GM12878 (cell line): ENCODE results near the gene HNRNPAB. TPM values are rescaled to one million over a fixed set of nuclear protein-coding genes. Genes with fewer than 3 reads are reported as not detected.

ENCODE experiments used
- ATAC-seq: fragments of 200-7000 bp; cut with Tn5 transposase; 3 replicates; pipeline ENCODE4 v1.9.1; 2020; ENCODE audit warnings: mild to moderate bottlenecking, moderate library complexity
- BruUV-seq: library from RNA; stranded (reverse); fragments of 400-500 nt; replicated peaks from 2 replicates; lab custom pipeline; 2021; lab: Mats Ljungman, UMichigan
- CTCF ChIA-PET: fragments of 300-600 bp; sonication (Branson Sonifier 250); formaldehyde crosslinking; extraction: SDS; loops from one replicate; lab custom pipeline; 2021; ENCODE audit warnings: inconsistent platforms; lab: Yijun Ruan, JAX
- POLR2A ChIA-PET: fragments of 350-600 bp; formaldehyde crosslinking; extraction: SDS; loops from one replicate; lab custom pipeline; 2021; ENCODE audit warnings: inconsistent platforms; lab: Charles Lee
- RAD21 ChIA-PET: fragments of 300-600 bp; sonication (Branson Sonifier 250); formaldehyde crosslinking; loops from one replicate; lab custom pipeline; 2023; ENCODE audit warnings: antibody characterized with exemption; ENCODE audit not compliant: unreplicated experiment; lab: Charles Lee
- SMC1A ChIA-PET: fragments of 300-600 bp; sonication (Branson Sonifier 250); formaldehyde crosslinking; loops from one replicate; lab custom pipeline; 2023; ENCODE audit not compliant: unreplicated experiment, uncharacterized antibody; lab: Charles Lee
- DNase-seq: peaks from one replicate; pipeline ENCODE4 v3.0.0-alpha.2; 2011; ENCODE audit warnings: low read depth, low spot score
- FAIRE-seq: peaks from 3 replicates; lab custom pipeline; 2011; peaks lifted over from hg19 to GRCh38; lab: Jason Lieb, UNC
- H2AFZ ChIP-seq: 2 replicates; pipeline ENCODE4 v1.6.0; 2011; ENCODE audit warnings: low read depth, low read length, control low read depth; ENCODE audit not compliant: control insufficient read depth
- H3K27ac ChIP-seq: 2 replicates; pipeline ENCODE4 v1.5.1; 2011; ENCODE audit warnings: control low read depth; ENCODE audit not compliant: control insufficient read depth, insufficient read depth
- H3K27me3 ChIP-seq, 2 experiments: replicated peaks in 1 of 2; 2 replicates each; pipeline versions ENCODE4 v1.6.0 to v1.6.1; 2011; ENCODE audit warnings: low read length in 1 of 2; ENCODE audit not compliant: control insufficient read depth in 2 of 2, insufficient read depth in 2 of 2
- H3K36me3 ChIP-seq, 2 experiments: 2 replicates each; pipeline ENCODE4 v1.5.1; 2011; ENCODE audit warnings: low read length in 1 of 2; ENCODE audit not compliant: control insufficient read depth in 2 of 2, insufficient read depth in 2 of 2
- H3K4me1 ChIP-seq: 2 replicates; pipeline ENCODE4 v1.6.1; 2011; ENCODE audit warnings: mild to moderate bottlenecking, low read length, moderate library complexity, mixed read lengths; ENCODE audit not compliant: control insufficient read depth, insufficient read depth
- H3K4me2 ChIP-seq: 2 replicates; pipeline ENCODE4 v1.6.0; 2011; ENCODE audit warnings: control low read depth; ENCODE audit not compliant: control insufficient read depth, insufficient read depth
- H3K4me3 ChIP-seq: fragments of 200-600 bp; sonication (generic); 2 replicates; pipeline ENCODE4 v1.5.1; 2016
- H3K79me2 ChIP-seq: 2 replicates; pipeline ENCODE4 v1.6.0; 2011; ENCODE audit warnings: low read length; ENCODE audit not compliant: control insufficient read depth, insufficient read depth
- H3K9ac ChIP-seq: 2 replicates; pipeline ENCODE4 v1.8.0; 2011; ENCODE audit warnings: low read length, control low read depth, mixed read lengths; ENCODE audit not compliant: control insufficient read depth, insufficient read depth
- H3K9me3 ChIP-seq: replicated peaks from 3 replicates; pipeline ENCODE4 v1.5.1; 2011; ENCODE audit warnings: mild to moderate bottlenecking, low read length; ENCODE audit not compliant: control insufficient read depth, insufficient read depth
- H4K20me1 ChIP-seq: 2 replicates; pipeline ENCODE4 v1.6.0; 2011; ENCODE audit not compliant: control insufficient read depth, insufficient read depth
- BCLAF1 ChIP-seq: fragments of 450-650 bp; IDR thresholded peaks from 2 replicates; pipeline ENCODE4 v1.6.1; 2017; ENCODE audit warnings: antibody characterized with exemption, mild to moderate bottlenecking, moderate library complexity
- CREB1 ChIP-seq: IDR thresholded peaks from 2 replicates; pipeline ENCODE4 v1.6.1; 2012; ENCODE audit warnings: low read depth, mild to moderate bottlenecking, inconsistent platforms
- HSF1 ChIP-seq: fragments of 150-350 bp; IDR thresholded peaks from 2 replicates; pipeline ENCODE4 v1.6.1; 2014; ENCODE audit warnings: mild to moderate bottlenecking, low read depth, low read length
- JUNB ChIP-seq: IDR thresholded peaks from 2 replicates; pipeline ENCODE4 v1.6.1; 2016; ENCODE audit warnings: antibody characterized with exemption, mild to moderate bottlenecking
- MLLT1 ChIP-seq: fragments of 450-650 bp; IDR thresholded peaks from 2 replicates; pipeline ENCODE4 v1.6.1; 2016; ENCODE audit warnings: mild to moderate bottlenecking
- NFIC ChIP-seq: IDR thresholded peaks from 2 replicates; pipeline ENCODE4 v1.6.1; 2012; ENCODE audit warnings: low read depth, mild to moderate bottlenecking, inconsistent platforms, low read length, moderate library complexity
- NFYB ChIP-seq: IDR thresholded peaks from 2 replicates; pipeline ENCODE4 v1.6.1; 2011; ENCODE audit warnings: low read depth, mild to moderate bottlenecking, low read length, improper control_type of control experiment, moderate library complexity; ENCODE audit not compliant: insufficient read depth
- PBX3 ChIP-seq: IDR thresholded peaks from 2 replicates; pipeline ENCODE4 v1.6.1; 2011; ENCODE audit warnings: mild to moderate bottlenecking, low read depth, low read length, moderate library complexity; ENCODE audit not compliant: insufficient replicate concordance
- SMAD5 ChIP-seq: IDR thresholded peaks from 2 replicates; pipeline ENCODE4 v1.6.1; 2016; ENCODE audit warnings: antibody characterized with exemption, low read depth
- TCF7 ChIP-seq: IDR thresholded peaks from 2 replicates; pipeline ENCODE4 v1.6.1; 2014; ENCODE audit warnings: antibody characterized with exemption, borderline replicate concordance
- USF1 ChIP-seq: IDR thresholded peaks from 2 replicates; pipeline ENCODE4 v1.6.1; 2011; ENCODE audit warnings: borderline replicate concordance, low read depth, mild to moderate bottlenecking, moderate library complexity, mixed read lengths, low read length; ENCODE audit not compliant: insufficient read depth; ENCODE audit errors: extremely low read length
- ZBED1 ChIP-seq: IDR thresholded peaks from 2 replicates; pipeline ENCODE4 v1.6.1; 2016; ENCODE audit warnings: borderline replicate concordance
- ZZZ3 ChIP-seq: IDR thresholded peaks from 2 replicates; pipeline ENCODE4 v1.6.1; 2011; ENCODE audit warnings: low read depth; ENCODE audit not compliant: control insufficient read depth, insufficient read length
- WGBS: methylation state at CpG from one replicate; pipeline ENCODE4 v1.1.6; 2016; ENCODE audit warnings: low lambda C conversion rate; ENCODE audit not compliant: insufficient replicate concordance, insufficient coverage; ENCODE audit errors: missing lambda C conversion rate; 5-methylcytosine and 5-hydroxymethylcytosine counted together
- in situ Hi-C: fragments of 300-500 bp; cut with MboI; formaldehyde crosslinking; loops from 9 replicates; pipeline ENCODE4 v1.14.3; 2018; ENCODE audit warnings: mixed read lengths
- intact Hi-C: fragments of 100-400 bp; cut with micrococcal nuclease; formaldehyde crosslinking; loops from one replicate; pipeline ENCODE4 v1.14.2; 2022; ENCODE audit not compliant: unreplicated experiment
- polyA plus RNA-seq, 11 experiments: library from polyadenylated mRNA; depleted of rRNA in 4 of 11; unstranded in 6 of 11; stranded (reverse) in 5 of 11; fragments of >200 nt; fragmentation: Nextera tagmentation in 4 of 11; fragmentation: Illumina TruSeq in 1 of 11; extraction: Ambion mirVana in 4 of 11; extraction: Trizol in 1 of 11; gene quantifications; 1 replicate in 1 of 11; 2 replicates in 10 of 11; pipeline versions ENCODE4 v1.2.1 to v1.2.3, GENCODE V29; 2011 to 2016; ENCODE audit warnings: inconsistent platforms in 2 of 11, missing spikeins in 2 of 11, low read depth in 1 of 11
- total RNA-seq, 4 experiments: library from RNA; depleted of rRNA in 3 of 4; stranded (reverse); fragments of >200 nt in 3 of 4; fragmentation: Illumina TruSeq in 1 of 4; extraction: Trizol in 1 of 4; gene quantifications; 2 replicates each; pipeline versions ENCODE4 v1.2.1 to v1.2.3, GENCODE V29; 2013 to 2021

Gene HNRNPAB
- total and polyA plus RNA-seq, 10 of the 15 experiments (the other 5 are each of a cell fraction or from before 2014, with no cell fraction given), result 42.3 to 330 (median 230) TPM

GRCh38 chr5:178211095-178212048, 7.0 kb downstream of the HNRNPAB start:
- Histone ChIP-seq H4K20me1 (peaks cover 15% of the 10 kb centered on the region), H3K27ac (no peak overlapping the region)
- TF ChIP-seq USF1 (no peak), HSF1 (no peak), JUNB (no peak), ZZZ3 (no peak), ZBED1 (no peak), NFIC (0 out of 2 replicates have a peak, but pooled peaks have one; percentile 18), NFYB (no peak), CREB1 (no peak), MLLT1 (no peak), TCF7 (no peak), SMAD5 (peak; percentile 64; the same call in 1 of the 2 replicates), PBX3 (no peak), BCLAF1 (no peak)

More at GRCh38 chr5:178211095-178212048, 7.0 kb downstream of the HNRNPAB start:
- 46% methylated on average over 8 of the region's 8 CpGs for WGBS
- Histone ChIP-seq H3K9ac (no peak overlapping the region), H3K27me3 (no peaks in the 10 kb centered on the region), H3K4me1 (peaks cover 10% of the 10 kb centered on the region), H3K9me3 (no peaks in the 10 kb centered on the region), H3K36me3 (peaks cover 60 to 61% of the 10 kb centered on the region in 2 experiments), H3K4me2 (no peak overlapping the region), H3K4me3 (no peak overlapping the region), H3K79me2 (peaks cover 36% of the 10 kb centered on the region), H2AFZ (no peak overlapping the region)
- no peak for DNase-seq
- no peak for ATAC-seq
- intact Hi-C loops (no loop called here), in situ Hi-C loops (no loop called here)
- RAD21 ChIA-PET, result no interaction called here
- POLR2A ChIA-PET, result interaction anchor here (2.0 kb wide), 1 partner anchor 21 kb away, joined by 4 read pairs; the partner anchor contains the start of gene PHYKPL
- no TSS peak for BruUV-seq
- FAIRE-seq, result no peak
- SMC1A ChIA-PET, result no interaction called here
- CTCF ChIA-PET, result no interaction called here
